ENCODE data around the gene CAMK1D.

The CAMK1D gene

DNA sequence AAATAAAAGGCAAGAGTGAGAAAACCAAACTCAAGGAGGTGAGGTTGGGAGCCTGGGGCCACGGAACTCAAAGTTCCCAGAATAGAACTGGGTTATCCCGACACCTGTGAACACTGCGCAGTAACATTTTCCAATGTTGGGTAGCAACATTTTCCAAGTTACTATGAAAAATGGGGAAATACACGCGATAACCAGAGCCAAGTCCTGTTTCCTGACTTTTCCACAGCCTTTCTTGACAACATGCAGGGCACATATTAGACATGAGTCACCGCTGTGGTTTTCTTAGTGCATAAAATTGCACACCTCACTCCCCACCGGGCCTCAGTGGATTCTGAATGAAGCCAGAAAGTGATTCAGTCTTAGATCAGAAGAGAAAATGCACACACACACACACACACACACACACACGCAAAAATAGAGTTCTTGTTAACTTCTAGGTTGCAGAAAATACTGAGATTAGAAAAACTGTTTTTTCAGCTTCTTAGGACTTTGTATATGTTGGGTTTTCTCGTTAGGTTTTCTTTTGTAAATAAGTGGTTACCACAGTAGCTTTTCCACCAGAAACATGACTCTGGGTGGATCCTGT lies 70.0 kb downstream of the CAMK1D start:
- Histone ChIP-seq H3K27ac (ENCODE audit: low read depth, low read length) (no peak overlapping the region), H3K4me1 (ENCODE audit: insufficient read depth, low read length) (peaks cover 13% of the 10 kb centered on the region), H3K36me3 (ENCODE audit: insufficient read depth, low read length) (no peaks in the 10 kb centered on the region), H3K27me3 (ENCODE audit: control insufficient read depth in 1 of 2, insufficient read depth in 2 of 2, low read length in 2 of 2) (no peaks in the 10 kb centered on the region), H3K4me3 (ENCODE audit: low read depth in 1 of 2, low read length in 2 of 2) (no peak overlapping the region), H3K9ac (ENCODE audit: low read length) (no peak overlapping the region), H3K9me3 (ENCODE audit: low read length) (no peaks in the 10 kb centered on the region)

DNA sequence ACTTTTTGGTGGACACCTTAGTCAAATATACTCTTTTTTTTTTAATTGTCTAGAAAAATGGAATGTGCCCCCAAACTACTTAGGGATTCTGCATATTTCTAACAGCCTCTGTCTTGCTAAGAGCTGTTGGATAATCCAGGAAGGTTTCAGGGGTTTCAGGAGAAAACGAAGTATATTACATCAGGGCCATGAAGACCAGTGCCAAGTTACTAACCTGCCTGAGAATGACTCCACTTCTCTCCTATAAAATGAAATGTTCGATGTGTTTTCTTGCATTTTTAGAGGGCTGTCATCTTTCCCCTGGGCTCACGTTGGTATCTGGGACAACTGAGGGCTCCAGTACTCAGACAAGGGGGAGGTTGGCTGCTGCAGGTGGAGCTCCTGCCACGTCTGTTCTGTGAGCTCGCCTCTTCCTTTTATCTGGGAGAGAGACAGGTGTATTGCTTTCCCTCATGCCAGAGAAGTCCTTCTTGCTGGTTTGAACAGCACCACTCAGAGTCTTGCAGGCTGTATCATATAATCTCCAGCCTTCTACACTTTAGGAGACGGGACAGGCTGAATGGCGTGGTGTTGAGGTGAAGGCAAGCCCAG lies 71.3 kb downstream of the CAMK1D start:
- Histone ChIP-seq H3K36me3 (ENCODE audit: insufficient read depth, low read length) (no peaks in the 10 kb centered on the region), H3K9ac (ENCODE audit: low read length) (no peak overlapping the region), H3K4me3 (ENCODE audit: low read depth in 1 of 2, low read length in 2 of 2) (no peak overlapping the region), H3K27me3 (ENCODE audit: control insufficient read depth in 1 of 2, insufficient read depth in 2 of 2, low read length in 2 of 2) (no peaks in the 10 kb centered on the region), H3K4me1 (ENCODE audit: insufficient read depth, low read length) (peaks cover 13% of the 10 kb centered on the region), H3K9me3 (ENCODE audit: low read length) (no peaks in the 10 kb centered on the region), H3K27ac (ENCODE audit: low read depth, low read length) (no peak overlapping the region)

DNA sequence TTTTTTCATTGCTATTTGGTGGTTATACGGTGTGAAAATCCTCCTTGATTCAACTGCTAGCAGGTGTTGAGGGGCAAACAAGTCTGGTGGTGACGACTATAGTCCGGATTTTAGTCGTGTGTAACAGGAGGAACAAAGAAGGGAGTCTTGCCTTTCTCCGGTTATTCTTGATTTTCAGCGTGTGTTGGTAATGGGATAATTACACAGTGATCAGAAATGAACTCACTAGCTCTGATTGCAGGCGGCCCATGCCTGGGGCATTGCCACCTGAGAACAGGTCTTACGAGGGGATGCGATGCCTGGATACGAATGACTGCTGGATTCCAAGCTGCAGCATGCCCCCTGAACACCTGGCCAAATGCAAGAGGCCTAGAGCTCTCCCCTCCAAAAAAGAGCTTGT lies 72.8 kb downstream of the CAMK1D start:
- peaks cover 2% of the 10 kb centered on the region for H3K4me1 ChIP-seq (ENCODE audit: insufficient read depth, low read length)
- H3K9ac ChIP-seq (ENCODE audit: low read length) = no peak overlapping the region
- no peak overlapping the region for H3K4me3 ChIP-seq (ENCODE audit: low read depth in 1 of 2, low read length in 2 of 2)
- H3K27me3 ChIP-seq (ENCODE audit: control insufficient read depth in 1 of 2, insufficient read depth in 2 of 2, low read length in 2 of 2) = no peaks in the 10 kb centered on the region
- H3K36me3 ChIP-seq (ENCODE audit: insufficient read depth, low read length) = no peaks in the 10 kb centered on the region
- no peak overlapping the region for H3K27ac ChIP-seq (ENCODE audit: low read depth, low read length)
- H3K9me3 ChIP-seq (ENCODE audit: low read length) = no peaks in the 10 kb centered on the region

DNA sequence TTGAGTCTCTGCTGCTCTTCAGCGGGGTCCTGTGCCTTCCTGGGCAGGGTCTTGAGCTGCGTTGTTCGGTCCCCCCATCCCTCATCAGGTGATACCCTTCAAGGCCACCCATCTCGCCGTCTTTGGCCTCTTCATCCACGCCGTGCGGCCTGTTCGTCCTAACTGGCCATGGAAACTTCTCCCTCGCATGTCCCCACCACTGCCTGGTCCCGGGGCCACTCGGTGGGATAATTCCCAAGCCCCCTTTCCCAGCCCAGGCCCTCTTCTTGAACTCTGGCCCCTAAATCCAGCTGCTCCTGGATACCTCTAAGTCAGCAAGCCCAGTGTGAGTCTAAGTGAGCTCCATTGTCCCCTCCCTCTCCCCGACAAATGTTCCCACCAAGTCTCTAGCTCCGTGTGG lies 74.5 kb downstream of the CAMK1D start:
- Histone ChIP-seq H3K27ac (ENCODE audit: low read depth, low read length) (no peak overlapping the region), H3K4me3 (ENCODE audit: low read depth in 1 of 2, low read length in 2 of 2) (no peak overlapping the region), H3K9me3 (ENCODE audit: low read length) (no peaks in the 10 kb centered on the region), H3K36me3 (ENCODE audit: insufficient read depth, low read length) (no peaks in the 10 kb centered on the region), H3K27me3 (ENCODE audit: control insufficient read depth in 1 of 2, insufficient read depth in 2 of 2, low read length in 2 of 2) (no peaks in the 10 kb centered on the region), H3K9ac (ENCODE audit: low read length) (no peak overlapping the region), H3K4me1 (ENCODE audit: insufficient read depth, low read length) (no peaks in the 10 kb centered on the region)

DNA sequence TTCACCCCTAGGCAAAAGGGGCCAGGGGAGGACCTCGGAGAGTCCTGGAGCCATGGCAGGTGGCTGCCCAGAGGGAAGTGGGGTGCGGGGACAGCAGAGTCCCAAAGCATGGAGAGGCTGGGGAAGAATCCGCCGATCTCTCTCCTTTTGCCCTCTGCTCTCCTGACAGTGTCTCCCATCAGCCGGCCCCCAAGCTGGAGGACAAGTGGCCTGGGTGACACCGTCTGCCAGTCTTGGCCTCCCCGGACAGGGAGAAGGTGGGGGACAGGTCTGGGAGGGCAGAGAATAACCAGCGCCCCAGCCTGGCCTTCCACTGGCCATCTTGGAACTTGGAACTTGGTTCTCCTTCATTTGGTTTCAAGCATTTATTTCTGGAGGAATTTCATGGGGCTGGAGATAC lies 77.9 kb downstream of the CAMK1D start:
- no peaks in the 10 kb centered on the region for H3K9me3 ChIP-seq (ENCODE audit: low read length)
- H3K27me3 ChIP-seq (ENCODE audit: control insufficient read depth in 1 of 2, insufficient read depth in 2 of 2, low read length in 2 of 2) = no peaks in the 10 kb centered on the region
- peaks cover 4% of the 10 kb centered on the region for H3K4me1 ChIP-seq (ENCODE audit: insufficient read depth, low read length)
- no peak overlapping the region for H3K4me3 ChIP-seq (ENCODE audit: low read depth in 1 of 2, low read length in 2 of 2)
- H3K36me3 ChIP-seq (ENCODE audit: insufficient read depth, low read length) = no peaks in the 10 kb centered on the region
- H3K9ac ChIP-seq (ENCODE audit: low read length) = no peak overlapping the region
- H3K27ac ChIP-seq (ENCODE audit: low read depth, low read length) = no peak overlapping the region

DNA sequence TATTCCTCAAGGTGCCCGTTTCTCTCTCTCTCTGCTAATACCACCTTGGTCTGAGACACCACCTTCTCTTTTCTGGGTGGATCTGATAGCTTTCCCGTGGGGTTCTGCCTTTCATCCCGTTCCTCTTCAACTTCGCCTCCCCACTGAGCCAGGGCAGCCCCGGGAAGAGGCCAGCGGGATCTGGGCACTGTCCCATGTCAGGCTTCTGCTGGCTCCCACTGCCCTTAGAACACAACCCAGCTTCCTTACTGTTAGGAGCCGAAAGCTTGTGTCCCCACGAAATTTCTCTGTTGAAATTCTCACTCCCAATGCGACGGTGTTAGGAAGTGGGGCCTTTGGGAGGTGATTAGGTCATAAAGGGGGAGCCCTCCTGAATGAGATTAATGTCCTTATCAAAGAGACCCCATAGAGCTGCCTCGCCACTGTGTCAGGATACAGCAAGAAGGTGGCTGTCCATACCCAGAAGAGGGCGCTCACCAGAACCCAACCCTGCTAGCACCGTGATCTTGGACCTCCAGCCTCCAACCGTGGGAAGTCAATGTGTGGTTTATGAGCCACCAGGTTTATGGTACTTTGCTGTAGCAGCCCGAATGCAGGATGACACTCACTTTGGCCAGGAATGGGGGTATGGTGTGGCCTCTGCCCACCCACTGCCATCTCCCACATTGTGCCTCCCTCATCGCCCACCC lies 79.2 kb downstream of the CAMK1D start:
- H3K9me3 ChIP-seq (ENCODE audit: low read length) = no peaks in the 10 kb centered on the region
- H3K36me3 ChIP-seq (ENCODE audit: insufficient read depth, low read length) = no peaks in the 10 kb centered on the region
- no peak overlapping the region for H3K9ac ChIP-seq (ENCODE audit: low read length)
- no peaks in the 10 kb centered on the region for H3K27me3 ChIP-seq (ENCODE audit: control insufficient read depth in 1 of 2, insufficient read depth in 2 of 2, low read length in 2 of 2)
- H3K27ac ChIP-seq (ENCODE audit: low read depth, low read length) = no peak overlapping the region
- no peak overlapping the region for H3K4me3 ChIP-seq (ENCODE audit: low read depth in 1 of 2, low read length in 2 of 2)
- H3K4me1 ChIP-seq (ENCODE audit: insufficient read depth, low read length) = peaks cover 4% of the 10 kb centered on the region

DNA sequence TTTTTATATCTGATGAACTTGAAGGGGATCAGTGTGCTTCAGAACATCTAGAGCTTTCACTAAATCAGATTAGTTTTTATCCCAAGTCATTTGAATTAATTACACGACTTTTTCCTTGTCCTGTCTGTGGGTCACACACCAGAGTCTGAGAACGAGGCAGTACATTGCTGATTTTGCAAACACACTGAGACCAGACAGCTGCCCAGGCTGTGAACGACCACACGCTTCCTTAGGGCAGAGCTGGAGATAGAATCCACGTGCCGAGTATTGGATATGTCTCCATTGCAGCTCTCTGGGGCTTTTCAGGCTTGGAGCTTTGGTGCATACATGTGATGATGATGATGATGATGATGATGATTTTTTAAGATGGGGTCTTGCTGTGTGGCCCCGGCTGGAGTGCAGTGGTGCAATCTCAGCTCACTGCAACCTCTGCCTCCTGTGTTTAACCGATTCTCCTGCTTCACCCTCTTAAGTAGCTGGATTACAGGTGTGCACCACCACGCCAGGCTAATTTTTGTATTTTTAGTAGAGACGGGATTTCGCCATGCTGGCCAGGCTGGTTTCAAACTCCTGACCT lies 81.1 kb downstream of the CAMK1D start:
- Histone ChIP-seq H3K27me3 (ENCODE audit: control insufficient read depth in 1 of 2, insufficient read depth in 2 of 2, low read length in 2 of 2) (no peaks in the 10 kb centered on the region), H3K9me3 (ENCODE audit: low read length) (no peaks in the 10 kb centered on the region), H3K27ac (ENCODE audit: low read depth, low read length) (no peak overlapping the region), H3K4me3 (ENCODE audit: low read depth in 1 of 2, low read length in 2 of 2) (no peak overlapping the region), H3K9ac (ENCODE audit: low read length) (no peak overlapping the region), H3K4me1 (ENCODE audit: insufficient read depth, low read length) (peaks cover 4% of the 10 kb centered on the region), H3K36me3 (ENCODE audit: insufficient read depth, low read length) (no peaks in the 10 kb centered on the region)

DNA sequence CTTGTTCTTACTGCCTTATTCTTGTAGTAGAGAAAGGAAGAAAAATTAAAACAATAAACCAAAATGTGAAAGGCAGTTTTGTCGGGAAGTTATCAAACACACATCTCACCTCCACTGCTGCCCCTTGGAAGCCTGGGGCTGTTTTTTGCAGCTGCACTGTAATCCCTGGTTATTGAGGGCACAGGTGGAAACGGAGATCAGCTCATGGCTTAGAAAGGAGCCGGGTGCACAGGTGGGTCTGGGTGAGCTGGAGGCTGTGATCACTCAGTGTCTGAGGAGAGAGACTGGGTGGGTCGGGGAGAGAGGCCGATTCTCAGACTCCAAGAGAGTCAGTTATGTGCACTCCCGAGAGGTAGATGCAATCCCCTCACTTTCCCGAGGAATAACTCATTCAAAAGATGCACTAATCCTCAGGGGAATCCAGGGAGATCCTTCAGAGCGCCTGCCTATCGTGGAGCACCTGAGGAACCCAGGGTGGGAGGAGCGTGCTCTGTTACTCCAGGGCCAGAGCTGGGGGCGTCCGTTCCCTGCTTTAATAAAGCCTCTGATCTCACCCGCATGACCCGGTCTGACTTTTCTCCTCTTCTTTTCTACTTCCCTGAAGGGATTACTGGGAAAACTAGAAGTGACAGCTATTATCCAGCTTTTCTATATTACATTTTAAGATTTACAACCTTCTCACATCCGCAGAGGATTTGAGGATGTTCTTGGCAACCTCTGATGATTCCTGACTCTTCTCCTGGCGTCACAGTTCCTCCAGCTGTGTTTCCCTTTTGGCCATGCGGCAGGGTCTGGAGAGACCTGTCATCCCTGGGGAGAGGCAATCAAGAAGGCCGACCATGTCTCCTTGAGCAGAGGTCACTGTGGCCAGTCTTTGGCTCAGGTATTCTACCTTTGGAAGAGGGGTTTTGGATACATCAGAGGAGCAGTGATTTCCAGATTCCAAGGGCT lies 82.1 kb downstream of the CAMK1D start:
- no peaks in the 10 kb centered on the region for H3K27me3 ChIP-seq (ENCODE audit: control insufficient read depth in 1 of 2, insufficient read depth in 2 of 2, low read length in 2 of 2)
- no peak overlapping the region for H3K4me3 ChIP-seq (ENCODE audit: low read depth in 1 of 2, low read length in 2 of 2)
- H3K36me3 ChIP-seq (ENCODE audit: insufficient read depth, low read length) = no peaks in the 10 kb centered on the region
- H3K9ac ChIP-seq (ENCODE audit: low read length) = no peak overlapping the region
- H3K4me1 ChIP-seq (ENCODE audit: insufficient read depth, low read length) = peaks cover 4% of the 10 kb centered on the region
- H3K27ac ChIP-seq (ENCODE audit: low read depth, low read length) = no peak overlapping the region
- no peaks in the 10 kb centered on the region for H3K9me3 ChIP-seq (ENCODE audit: low read length)

DNA sequence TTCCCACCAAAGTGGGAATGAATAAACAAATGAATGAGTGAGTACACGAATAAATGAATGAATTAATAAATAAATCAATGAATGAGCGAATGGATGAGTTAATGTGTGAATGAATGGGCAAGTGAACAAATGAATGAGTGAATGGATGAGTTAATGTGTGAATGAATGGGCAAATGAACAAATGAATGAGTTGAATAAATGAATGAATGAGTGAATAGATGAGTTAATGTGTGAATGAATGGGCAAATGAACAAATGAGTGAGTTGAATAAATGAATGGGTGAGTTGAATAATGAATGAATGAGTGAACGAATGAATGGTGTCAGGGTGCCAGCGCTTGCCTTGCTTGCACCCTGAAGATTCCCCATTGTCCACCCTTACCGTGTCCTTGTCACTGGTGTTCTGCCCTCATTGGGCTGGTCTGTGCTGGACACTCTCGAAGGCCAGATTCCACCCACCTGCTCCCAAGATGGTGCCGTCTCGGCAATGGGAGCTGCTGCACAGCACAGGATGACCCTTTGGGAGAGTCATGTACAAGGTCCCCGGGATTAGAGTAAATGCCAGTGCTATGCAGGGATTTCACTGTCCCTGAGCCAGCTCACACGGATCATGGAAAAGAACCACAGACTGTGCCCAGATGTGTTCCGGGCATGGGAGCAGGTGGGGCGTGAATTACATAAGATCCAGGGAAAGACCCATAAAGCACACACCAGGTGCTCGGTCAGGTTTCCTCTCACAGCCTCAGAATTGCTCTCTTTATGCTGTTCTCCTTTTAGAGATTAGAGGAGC lies 83.2 kb downstream of the CAMK1D start:
- peaks cover 4% of the 10 kb centered on the region for H3K4me1 ChIP-seq (ENCODE audit: insufficient read depth, low read length)
- no peak overlapping the region for H3K4me3 ChIP-seq (ENCODE audit: low read depth in 1 of 2, low read length in 2 of 2)
- H3K36me3 ChIP-seq (ENCODE audit: insufficient read depth, low read length) = no peaks in the 10 kb centered on the region
- H3K9ac ChIP-seq (ENCODE audit: low read length) = no peak overlapping the region
- H3K9me3 ChIP-seq (ENCODE audit: low read length) = no peaks in the 10 kb centered on the region
- no peak overlapping the region for H3K27ac ChIP-seq (ENCODE audit: low read depth, low read length)
- no peaks in the 10 kb centered on the region for H3K27me3 ChIP-seq (ENCODE audit: control insufficient read depth in 1 of 2, insufficient read depth in 2 of 2, low read length in 2 of 2)

DNA sequence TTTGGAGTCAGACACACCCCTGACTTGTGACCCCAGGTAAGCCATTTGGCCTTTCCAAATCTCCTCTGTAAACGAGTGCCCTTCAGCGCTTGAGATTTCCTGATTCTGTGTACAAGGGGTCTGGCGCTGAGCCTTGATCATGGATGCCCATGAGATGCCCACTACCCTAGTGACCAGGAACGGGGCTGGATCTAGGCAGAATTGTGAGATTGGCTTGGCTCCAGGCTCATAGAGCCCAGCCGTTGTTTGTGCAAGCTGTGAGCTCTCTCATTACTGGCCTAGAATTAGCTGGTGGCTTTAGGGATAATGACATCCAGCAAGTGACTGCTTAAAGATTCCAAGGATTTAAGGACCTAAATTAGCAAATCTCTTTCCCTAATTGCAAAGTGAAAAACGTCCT lies 84.9 kb downstream of the CAMK1D start:
- Histone ChIP-seq H3K27ac (ENCODE audit: low read depth, low read length) (no peak overlapping the region), H3K4me1 (ENCODE audit: insufficient read depth, low read length) (peaks cover 4% of the 10 kb centered on the region), H3K9me3 (ENCODE audit: low read length) (no peaks in the 10 kb centered on the region), H3K27me3 (ENCODE audit: control insufficient read depth in 1 of 2, insufficient read depth in 2 of 2, low read length in 2 of 2) (no peaks in the 10 kb centered on the region), H3K36me3 (ENCODE audit: insufficient read depth, low read length) (no peaks in the 10 kb centered on the region), H3K9ac (ENCODE audit: low read length) (no peak overlapping the region), H3K4me3 (ENCODE audit: low read depth in 1 of 2, low read length in 2 of 2) (no peak overlapping the region)

Data from muscle layer of colon (tissue), 2 donors.